GM04503 (cell line): Measurements from ENCODE around the gene OR2B6.

Experiments
- DNase-seq: peaks from one replicate; pipeline ENCODE4 v3.0.0-alpha.2; 2012; ENCODE audit warnings: low read depth

OR2B6 gene

DNA sequence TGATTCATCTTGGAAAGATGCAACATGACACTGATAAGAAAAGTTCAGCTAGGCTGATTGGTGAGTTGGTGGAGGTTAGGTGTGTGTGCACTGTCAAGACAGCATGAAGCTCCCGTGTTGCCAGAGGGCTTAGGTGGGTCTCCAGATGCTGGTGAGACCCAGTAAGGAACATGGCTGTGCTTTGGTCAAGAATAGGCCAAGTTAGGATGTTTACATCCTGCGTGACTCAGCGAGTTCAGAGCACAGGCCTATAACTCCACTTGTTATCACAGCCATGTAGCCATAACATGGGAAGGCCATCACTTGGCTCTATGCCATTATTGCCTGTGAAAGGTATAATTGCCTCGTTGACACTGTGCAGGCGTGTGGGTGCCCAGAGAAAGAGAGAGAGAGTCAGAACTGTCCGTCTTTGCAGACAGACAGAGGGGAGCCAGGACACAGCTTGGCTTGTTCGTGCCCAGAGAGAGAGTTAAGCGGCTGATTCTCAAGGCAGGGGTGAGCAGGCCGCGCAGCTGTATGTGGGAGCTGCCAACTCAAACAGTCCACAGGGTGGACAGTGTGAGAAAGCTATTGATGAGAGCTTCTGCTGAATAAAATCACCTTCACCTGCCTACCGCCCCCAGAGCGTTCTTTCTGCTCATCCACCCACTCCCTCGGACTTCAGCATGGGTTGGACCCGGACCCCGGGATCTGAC is 43.5 kb downstream of the OR2B6 start:
- DNase-seq = no peak

GRCh38 chr6:28001351-28001750 is 44.3 kb downstream of the OR2B6 start:
- DNase-seq = no peak

DNA sequence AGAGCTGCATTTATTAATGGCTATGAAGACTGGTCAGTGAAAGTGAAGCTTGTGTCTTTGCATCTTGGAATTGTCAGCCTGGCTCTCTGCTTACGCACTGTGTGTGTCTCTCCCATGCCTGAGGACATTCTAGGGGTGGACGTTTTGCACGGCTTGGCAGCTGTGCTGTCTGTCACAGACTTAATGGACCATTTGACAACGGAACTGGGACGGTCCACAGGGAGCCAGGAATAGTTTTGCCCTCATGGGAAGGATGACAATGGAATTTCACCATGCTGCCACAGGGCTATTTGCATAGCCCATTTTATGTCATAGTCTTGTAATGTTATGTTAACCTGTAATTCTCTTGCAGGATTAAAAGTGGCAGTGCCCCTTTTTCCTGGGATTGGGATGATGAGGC is 44.7 kb downstream of the OR2B6 start:
- DNase-seq = no peak

GRCh38 chr6:28002161-28002560 is 45.1 kb downstream of the OR2B6 start:
- no peak for DNase-seq

DNA sequence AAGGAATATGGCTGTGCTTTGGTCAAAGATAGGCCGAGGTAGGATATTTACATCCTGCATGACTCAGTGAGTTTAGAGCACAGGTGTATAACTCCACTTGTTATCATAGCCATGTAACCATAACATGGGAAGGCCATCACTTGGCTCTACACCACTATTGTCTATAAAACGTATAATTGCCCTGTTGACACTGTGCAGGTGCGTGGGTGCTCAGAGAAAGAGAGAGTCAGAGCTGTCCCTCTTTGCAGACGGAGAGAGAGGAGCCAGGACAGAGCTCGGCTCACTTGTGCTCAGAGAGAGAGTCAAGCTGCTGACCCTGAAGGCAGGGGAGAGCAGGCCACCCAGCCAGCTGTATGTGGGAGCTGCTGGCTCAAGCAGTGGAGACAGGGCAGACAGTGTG is 46.0 kb downstream of the OR2B6 start:
- no peak for DNase-seq

- DNase-seq = no peak
Observed at GRCh38 chr6:28003661-28004060, 46.6 kb downstream of the OR2B6 start.

- DNase-seq = no peak
Observed at GRCh38 chr6:28004350-28005151, 47.5 kb downstream of the OR2B6 start.

GRCh38 chr6:28005152-28005890 is 48.3 kb downstream of the OR2B6 start:
- DNase-seq = no peak

GRCh38 chr6:28005975-28006374 is 48.9 kb downstream of the OR2B6 start:
- no peak for DNase-seq
